HG02870 (cell line): Measurements from ENCODE around the gene SND1.

Experiments used
- ATAC-seq: cut with Tn5 transposase; IDR thresholded peaks from one replicate; pipeline ENCODE4 v1.9.1; 2021; ENCODE audit warnings: mild to moderate bottlenecking, moderate library complexity; ENCODE audit not compliant: unreplicated experiment

SND1 gene

DNA sequence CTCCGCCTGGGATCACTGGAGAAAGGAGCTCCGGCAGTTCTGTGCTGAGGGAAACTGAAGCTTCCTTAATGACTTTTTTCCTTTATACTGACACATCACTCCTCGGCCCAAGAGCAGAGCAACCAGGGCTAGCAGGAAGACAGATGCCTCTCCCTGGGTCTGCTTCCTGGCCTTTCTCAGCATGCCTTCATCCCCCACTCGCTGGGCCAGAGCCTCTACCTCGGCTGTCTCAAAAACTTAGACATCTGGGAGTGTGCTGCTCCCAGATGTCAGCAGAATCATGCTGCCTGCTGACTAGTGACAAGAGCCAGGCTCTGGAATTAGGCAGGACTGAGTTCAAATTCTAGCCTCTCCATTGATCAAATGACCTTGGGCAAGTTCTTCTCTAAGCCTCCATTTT, 403.6 kb downstream of the SND1 start:
- ATAC-seq = no peak

DNA sequence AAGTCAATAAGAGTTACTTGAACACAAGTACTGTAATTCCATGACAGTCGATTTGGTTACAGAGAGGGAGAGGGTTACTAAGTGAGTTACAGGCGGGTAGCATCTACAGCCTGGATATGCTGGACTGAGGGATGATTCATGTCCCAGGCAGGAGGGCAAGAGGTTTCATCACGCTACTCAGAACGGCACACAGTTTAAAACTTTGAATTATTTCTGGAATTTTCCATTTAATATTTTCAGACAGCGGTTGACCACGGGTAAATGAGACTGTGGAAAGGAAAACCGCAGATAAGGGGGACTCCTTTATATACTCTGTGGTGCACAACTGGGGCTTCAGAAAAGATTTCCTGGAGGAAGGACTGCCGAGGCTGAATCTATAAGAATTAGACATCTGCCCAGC, 404.9 kb downstream of the SND1 start:
- no peak for ATAC-seq

DNA sequence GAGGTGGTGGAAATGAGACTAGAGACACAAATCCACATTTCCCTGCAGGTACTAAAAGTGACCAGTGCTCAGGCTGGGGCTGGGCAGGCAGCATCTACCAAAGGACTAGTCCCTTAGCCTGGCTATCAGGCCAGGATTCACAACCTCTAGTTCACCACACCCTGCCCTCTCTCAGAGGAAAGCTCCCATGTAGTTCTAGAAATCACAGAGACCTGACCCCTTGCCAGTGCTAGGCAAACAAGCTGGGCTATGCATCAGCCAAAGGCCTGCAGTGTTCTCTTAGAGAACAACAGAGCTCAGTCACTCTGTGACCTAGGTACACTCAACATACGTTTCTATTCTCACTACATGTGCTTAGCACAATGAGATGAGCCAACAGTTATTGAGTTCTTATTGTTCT, 405.9 kb downstream of the SND1 start:
- ATAC-seq = no peak

DNA sequence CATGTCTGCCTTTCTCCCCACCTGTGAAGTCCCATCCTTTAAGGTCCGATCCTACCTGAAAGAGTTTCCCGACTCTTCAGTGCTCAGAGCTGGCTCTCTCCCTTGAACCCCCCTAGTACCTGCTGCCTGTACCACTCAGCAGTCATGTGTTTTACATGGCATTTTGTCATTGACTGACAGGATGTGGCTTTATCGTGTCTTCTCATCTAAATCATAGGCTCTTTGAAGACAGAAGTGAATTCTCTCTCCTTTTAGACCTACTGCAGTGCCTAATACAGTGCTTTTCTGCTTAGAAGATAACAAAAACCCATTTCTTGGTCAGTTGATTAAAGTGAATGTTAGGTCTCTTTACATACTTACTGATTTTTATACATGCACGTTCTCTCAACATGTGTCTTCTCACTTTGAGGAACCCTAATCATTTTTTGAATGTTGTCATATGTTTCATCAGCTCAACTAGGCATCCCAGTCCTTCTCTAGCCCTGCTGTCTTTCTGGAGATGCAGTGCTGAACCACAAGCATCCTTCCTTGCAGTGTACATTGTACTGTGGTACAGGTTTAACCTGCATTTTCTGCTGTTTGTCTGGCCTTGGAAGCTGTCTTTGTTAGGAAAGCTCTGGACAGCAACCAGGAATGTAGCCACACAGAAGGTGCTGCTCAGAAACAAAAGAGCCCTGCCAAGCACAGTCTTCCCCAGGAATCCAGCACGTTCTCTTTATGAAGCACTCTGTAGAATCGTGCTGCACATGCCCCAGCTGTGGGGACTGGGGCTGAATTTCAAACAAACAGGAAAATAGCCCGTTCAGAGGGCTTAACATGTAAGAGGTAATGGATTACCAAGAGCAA, 407.4 kb downstream of the SND1 start:
- no peak for ATAC-seq

DNA sequence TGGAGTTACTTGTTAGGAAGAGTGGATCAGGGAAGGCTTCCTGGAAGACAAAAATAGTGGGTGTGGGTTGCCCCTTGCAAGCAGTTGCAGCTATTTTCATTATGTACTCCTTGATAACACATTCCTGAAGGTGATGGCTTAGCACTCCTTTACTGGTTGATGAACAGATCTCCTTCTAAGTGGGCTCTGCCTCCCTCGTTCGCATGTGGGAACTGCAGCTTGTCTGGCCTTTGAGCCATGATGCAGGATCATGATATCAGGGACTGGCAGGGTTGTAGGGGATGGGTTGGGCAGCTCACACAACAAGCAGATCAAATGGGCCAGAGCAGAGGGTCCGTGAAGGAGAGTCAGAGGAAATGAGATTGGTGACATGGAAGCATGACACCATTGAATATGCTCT, 408.0 kb downstream of the SND1 start:
- ATAC-seq = no peak

DNA sequence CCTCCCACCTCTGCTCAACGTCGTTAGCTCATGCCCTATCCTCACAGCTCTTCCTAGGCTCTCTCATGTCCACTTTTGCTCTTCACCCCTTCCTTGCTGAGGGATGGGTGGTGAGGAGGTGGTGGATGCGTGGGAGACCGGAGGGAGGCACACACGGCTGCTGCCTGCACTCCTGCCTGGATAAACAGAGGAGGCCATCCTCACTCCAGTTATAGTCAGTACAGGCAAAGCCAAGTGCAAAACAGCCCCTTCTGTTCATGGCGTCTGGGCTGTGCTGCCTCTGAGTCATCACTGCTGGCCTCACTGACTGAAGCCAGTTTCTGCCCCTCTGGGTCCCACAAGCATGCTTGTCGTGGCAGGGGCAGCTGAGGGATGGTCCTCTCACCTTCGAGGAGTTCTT, 411.1 kb downstream of the SND1 start:
- no peak for ATAC-seq

DNA sequence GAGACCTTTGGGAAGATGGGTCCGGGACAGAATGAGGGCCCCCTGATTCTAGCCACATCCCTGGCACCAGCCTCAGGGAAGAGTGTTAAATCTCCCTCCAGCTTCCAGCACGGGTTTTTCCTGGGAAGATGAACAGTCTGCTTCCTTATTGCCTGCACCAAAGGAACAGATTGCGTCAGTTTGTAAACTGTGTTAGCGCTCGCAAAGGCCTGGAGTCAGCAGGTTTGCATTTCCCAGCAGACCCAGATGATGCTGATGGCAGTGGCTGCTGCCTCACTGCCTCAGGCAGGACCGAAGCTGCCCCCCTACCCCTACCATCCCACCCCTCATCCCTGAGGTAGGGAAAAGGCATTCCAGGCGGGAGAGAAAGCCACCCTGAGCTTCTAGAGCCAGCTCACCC, 413.9 kb downstream of the SND1 start:
- ATAC-seq = no peak

DNA sequence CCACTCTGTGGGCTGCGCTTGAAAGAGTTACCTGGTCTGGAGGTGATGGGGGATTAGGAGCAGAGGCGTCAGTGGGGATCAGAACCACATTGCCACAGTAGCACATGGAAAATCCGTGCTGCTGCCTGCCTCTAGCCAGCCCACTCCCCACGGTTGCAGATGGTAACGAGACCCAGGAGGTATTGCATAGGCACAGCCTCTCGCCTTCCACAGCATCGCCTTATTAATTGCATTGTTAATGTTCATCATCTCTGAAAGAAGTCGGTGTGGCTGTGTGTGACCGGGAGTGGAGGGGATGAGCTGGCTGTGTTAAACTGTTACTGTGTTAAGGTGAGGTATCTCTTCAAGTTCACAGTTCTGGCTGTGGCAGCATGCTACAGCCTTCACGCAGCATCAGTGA, 414.4 kb downstream of the SND1 start:
- no peak for ATAC-seq

DNA sequence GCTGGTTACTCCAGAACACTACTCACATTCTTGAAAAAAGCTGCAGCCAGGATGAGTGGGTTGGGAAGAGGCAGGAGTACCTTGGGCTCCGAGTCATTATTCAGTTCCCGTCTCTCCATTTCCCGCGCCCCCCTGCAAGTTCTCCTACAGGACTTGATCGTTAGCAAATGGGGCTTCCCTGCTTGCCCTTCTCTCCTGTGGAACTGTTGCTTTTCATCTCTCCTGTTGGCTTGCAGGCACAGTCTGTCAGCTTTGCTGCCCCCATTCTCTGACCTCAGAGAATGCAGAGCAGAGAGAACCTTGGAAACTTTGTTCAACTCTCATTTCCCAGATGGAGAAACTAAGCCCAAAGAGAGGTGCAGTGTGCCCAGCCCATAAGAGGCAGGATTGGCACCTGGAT, 414.9 kb downstream of the SND1 start:
- no peak for ATAC-seq

DNA sequence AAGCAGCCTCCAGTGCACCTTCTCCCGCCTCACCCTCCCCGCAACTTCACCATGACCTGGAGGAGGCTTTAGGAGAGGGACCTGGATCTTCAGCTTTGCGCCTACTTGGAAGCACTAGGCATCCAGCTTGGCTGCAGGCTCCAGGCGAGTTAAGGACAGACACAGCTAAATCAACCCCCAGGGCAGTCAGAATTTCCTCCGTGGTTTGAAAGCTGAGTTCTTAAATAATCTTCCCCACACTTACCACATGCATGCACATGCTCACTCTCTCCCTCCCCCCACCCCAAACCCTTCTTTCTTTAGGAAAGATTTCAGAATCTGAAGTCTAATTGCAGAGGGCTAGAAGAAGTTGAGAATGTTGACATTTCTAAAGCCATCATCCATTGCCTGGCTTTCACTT, 416.0 kb downstream of the SND1 start:
- no peak for ATAC-seq

DNA sequence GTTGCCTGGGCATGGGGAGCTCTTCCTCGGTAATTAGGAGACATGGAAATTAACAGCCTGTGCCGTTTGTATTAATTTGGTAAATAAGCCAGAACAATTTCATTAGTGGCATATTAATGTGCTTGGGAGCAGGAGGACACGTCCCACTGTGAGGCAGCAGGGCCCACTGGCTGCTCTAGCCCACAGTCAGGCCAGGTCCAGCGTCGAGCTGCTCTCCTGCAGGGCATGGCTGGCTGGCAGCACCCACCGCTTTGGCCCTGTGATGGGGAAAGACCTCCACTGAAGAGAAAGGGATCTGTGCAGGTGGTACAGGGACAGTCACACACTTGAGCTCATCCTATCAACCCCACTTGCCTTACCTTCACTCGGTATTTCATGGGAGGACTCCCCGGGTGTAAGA, 416.8 kb downstream of the SND1 start:
- no peak for ATAC-seq

DNA sequence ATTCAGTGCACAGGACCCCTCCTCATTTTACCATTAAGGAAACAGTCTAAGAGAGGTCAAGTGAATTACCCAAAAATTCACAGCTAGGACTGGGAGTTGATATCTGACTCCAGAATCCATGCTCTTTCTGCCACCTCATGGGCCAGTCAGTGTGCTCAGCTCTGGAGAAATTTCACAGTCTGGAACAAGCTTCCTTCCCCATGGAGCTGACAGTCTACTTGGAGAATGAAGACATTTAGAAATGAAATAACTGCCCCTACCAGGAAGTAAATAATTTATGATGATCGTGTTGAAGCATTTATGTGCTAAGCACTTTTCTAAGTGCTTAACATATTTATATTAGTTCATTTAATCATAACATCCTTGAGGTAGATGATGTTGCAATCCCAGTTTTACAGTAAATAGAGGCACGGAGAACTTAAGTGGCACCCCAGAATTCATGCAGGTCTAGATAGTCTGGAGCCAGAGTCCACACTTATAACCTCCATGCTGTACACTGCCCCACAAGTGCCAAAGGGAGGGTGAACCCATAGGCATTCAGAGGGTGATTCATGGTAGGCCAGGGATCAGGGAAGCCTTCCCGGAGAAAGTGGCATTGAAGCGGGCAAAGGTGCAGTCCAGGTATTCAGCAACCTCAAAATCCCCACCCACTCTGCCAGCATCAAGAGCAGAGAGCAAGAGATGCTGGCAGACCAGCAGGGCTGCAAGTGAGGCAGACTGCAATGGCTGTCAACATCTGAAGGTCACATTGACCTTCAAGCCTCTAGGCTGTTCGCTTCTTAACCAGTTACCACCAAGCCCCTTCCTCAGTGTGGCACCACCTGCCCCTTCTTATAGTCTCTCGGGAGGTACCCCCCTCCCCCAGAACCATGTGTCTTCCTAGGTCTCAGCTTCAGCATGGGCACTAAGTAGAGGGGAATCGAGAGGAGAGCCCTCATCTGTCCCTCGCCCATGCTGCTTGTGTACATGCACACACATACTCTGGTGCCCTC, 417.7 kb downstream of the SND1 start:
- ATAC-seq = no peak

DNA sequence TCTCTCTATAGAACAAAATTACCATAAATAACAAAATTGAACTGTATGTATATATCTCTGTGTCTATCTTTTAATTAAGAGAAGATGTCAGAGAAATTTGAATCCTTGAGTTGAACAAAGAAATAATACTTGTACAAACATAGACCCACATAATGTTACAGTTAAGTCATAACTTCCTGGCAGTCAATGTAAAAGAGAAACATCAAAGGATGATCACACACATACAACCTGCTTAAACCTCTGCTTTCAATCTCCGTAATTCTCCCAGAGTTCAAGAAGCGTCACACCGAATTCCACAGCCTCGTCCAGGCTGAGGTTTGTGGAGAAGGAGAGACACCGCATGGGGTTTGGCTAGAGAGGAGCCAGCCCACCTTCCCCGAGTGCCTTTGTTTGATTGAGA, 419.4 kb downstream of the SND1 start:
- ATAC-seq = no peak

DNA sequence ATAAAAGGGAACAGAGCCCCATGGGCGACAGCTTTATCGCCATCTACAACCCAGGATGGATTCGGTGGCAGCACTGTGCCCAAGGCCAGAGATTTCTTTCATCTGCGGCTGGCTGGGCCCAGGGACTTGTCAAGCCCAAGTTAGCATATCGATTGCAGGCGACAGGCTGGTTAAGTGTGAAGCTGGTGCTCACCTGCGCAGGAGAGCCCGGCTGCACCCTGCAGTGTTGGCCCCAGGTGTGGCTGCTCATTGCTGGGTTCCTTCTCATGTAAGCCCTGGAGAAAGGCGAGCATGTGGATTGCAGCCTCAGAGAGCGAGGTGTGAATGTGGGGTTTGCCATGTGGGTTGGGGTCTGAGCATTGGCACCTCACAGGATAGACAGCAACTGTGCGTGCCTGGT, 419.8 kb downstream of the SND1 start:
- no peak for ATAC-seq

DNA sequence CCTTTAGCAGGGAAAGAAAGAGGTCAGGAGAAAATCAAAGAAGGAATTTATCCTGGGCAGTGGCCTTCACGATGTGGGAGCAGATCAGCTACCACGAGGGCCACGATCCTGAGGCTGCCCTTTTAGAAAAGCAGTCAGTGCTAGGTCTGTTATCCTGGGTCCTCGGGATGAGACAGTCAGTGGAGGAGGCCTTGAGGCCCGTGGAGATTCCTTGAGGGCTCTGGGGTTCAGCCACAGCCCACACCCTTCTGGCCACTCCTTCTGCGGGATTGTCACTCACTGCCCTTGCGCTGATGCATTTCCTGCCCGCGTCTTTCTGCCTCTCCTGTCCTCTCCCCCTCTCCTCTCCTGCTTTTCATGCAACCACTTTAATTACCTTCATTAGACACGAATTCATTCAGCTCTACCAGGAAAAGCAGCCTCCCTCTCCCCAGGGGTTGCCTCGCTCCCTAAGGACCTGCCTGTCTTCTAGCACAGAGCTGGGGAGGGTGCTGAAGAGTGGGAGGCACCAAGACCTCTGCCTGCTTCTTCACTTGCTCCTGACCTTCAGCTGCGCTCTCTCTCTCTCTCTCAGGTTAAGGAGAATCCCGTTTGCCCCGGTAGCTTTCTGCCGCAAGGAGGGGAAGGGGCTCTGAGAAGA, 421.8 kb downstream of the SND1 start:
- ATAC-seq = no peak

DNA sequence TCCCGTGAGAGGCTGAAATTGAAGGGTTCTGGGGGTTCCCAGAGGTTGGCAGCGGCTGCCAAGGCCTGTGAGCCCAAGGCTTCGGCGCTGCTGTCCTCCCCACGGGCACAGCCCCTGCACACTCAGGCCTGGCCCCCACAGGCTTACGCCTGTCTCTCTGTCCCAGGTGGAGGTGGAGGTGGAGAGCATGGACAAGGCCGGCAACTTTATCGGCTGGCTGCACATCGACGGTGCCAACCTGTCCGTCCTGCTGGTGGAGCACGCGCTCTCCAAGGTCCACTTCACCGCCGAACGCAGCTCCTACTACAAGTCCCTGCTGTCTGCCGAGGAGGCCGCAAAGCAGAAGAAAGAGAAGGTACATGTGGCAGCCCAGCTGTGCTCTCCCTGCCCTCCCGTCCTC, 422.3 kb downstream of the SND1 start:
- ATAC-seq = no peak

DNA sequence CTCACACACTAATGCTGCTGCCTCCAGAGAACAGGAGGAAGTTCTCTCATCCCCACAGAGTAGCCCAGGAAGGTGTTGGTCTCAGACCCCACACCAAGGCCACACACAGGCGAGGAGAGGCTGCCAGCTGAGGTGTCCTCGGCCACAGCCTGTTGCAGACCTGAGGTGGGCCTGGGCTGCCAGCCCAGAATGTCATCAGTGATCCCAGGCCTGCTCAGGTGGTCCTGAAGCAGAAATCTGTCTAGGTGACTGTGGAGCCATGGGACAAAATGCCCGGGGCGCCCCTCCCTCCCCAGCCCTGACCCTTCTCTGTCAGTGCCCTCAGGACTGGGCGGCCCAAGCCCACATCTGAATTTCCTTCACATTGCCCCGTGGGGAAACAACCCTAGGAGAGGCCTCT, 422.7 kb downstream of the SND1 start:
- ATAC-seq = no peak

DNA sequence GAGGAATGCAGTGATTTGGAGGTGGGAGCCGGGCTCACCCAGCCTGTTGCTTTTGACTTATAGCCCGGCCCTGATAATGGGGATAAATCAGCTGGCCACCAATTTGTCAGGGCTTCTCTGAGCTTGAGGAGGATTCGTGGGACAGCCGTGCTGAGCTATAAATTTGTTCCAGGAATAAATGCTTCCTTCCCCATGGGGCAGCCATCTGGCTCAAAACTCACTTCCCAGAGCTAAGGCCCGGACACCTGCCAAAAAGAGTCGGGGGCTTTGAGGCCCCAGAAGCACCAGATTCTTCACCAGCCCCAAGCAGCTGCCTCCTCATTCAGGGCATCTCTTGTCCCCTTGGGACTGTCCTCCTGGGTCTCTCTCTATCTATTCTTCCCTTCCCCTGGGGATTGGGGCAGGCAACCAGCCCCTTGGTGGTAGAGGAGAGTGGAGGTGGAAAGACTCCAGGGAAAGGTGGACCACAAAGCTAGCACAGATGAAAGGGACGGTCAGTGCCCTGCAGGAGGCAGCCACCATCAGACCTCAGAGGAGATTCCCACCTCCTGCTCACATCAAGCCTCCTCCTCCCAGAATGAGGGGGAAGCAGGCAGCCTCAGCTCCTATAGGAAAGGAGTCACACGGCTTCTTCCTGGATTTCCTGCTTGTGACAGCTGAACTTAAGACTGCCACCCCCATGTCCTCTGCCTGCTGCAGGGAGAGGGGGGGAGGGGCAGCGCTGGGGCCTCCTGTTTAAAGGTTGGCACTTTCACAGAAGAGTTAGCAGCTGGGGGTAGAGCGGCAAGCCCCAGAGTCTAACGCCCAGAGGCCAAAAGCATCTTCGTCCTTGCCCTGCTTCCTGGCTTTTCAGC, 423.5 kb downstream of the SND1 start:
- no peak for ATAC-seq

DNA sequence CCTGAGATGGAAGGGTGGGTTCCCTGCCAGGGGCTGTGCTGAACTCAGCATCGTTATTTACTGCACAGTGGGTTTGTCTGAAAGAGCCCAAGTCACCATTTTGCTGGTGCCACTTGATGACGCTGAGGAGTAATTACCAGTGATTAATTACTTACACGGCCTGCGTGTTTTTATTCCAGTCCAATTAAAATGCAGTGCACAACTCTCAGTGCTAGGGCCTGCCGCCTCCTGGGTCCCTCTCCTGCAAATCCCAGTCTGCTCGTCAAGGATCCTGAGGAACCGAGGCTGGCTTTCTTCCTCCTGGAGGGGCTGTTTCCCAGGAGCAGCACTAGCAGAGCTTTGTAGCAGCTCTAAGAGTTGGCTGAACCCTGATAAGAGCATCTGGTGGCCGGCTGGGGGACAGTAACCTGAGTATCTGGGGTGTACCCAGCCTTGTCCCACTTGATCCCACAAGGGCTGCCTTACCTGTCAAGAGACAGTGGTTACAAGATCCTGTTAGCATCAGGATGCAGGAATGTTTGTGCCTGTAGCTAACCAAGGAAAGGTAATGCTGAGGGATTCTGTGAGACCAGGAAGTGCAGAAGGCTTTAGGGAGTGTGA, 424.3 kb downstream of the SND1 start:
- no peak for ATAC-seq

DNA sequence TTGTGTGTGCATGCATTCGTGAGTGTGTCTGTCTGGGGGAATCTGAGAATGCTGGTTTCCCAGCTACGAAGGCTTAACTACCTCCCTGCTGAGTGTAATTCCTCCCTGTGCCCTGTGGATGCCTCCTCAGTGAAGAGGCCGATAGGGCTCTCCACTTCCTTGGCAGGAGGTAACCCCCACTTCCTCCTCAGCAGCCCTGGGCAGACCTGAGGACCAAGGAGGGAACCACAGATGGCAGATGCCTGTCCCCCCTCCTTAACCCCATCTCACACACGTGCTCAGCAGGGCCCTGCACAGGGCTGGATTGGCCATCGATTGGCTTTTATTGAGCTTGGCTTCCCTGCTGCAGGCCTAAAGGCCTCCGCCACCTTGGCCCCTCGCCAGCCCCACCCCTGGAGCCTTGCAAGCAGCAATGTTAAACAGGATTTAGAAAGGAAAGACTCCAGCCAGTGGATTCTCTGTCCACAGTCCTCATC, 424.8 kb downstream of the SND1 start:
- no peak for ATAC-seq
